HEK293 (cell line): Measurements from ENCODE around the gene JAKMIP1.

Experiments
- CTCF ChIA-PET: fragments of 350-600 bp; formaldehyde crosslinking; extraction: SDS; loops from one replicate; lab custom pipeline; 2021; ENCODE audit warnings: antibody characterized with exemption; lab: Yijun Ruan, JAX
- POLR2A ChIA-PET: fragments of 300-600 bp; formaldehyde crosslinking; extraction: SDS; loops from one replicate; lab custom pipeline; 2020; ENCODE audit warnings: antibody characterized with exemption, inconsistent platforms; lab: Yijun Ruan, JAX
- H3K27ac ChIP-seq: fragments of 200-500 bp; sonication (Bioruptor generic); 2 replicates; pipeline ENCODE4 v1.5.1; 2014; ENCODE audit warnings: low read depth, low read length, control low read depth, inconsistent platforms; ENCODE audit errors: extremely low read depth
- H3K36me3 ChIP-seq, 2 experiments: fragments of 200-500 bp in 1 of 2; sonication (Bioruptor generic) in 1 of 2; 1 replicate in 1 of 2; 2 replicates in 1 of 2; pipeline ENCODE4 v1.5.1; 2014 to 2017; ENCODE audit warnings: inconsistent platforms in 2 of 2, low read length in 2 of 2; ENCODE audit not compliant: control insufficient read depth in 2 of 2, insufficient read depth in 1 of 2
- H3K4me1 ChIP-seq: fragments of 200-500 bp; sonication (Bioruptor generic); 2 replicates; pipeline ENCODE4 v1.5.1; 2014; ENCODE audit warnings: mild to moderate bottlenecking, low read length, inconsistent platforms; ENCODE audit not compliant: control insufficient read depth, insufficient read depth
- H3K4me3 ChIP-seq: 2 replicates; pipeline ENCODE4 v1.5.1; 2011; ENCODE audit warnings: low read depth, mild to moderate bottlenecking, control low read depth, low read length, moderate library complexity
- H3K9me3 ChIP-seq: fragments of 200-500 bp; sonication (Bioruptor generic); 2 replicates; pipeline ENCODE4 v1.5.1; 2014; ENCODE audit warnings: low read depth, low read length, inconsistent platforms; ENCODE audit not compliant: control insufficient read depth, insufficient read depth
- ELK4 ChIP-seq: IDR thresholded peaks from 2 replicates; pipeline ENCODE4 v1.6.1; 2011; ENCODE audit warnings: mild to moderate bottlenecking, low read depth, low read length, borderline replicate concordance
- HOXA7 ChIP-seq: sonication (generic); formaldehyde crosslinking; IDR thresholded peaks from 2 replicates; pipeline ENCODE4 v1.8.1; 2022; ENCODE audit warnings: missing genetic modification reagents, borderline replicate concordance
- RBAK ChIP-seq: fragments of 450-650 bp; formaldehyde crosslinking; IDR thresholded peaks from 2 replicates; pipeline ENCODE4 v1.5.1; 2016; ENCODE audit warnings: missing biosample characterization, missing genetic modification characterization
- REPIN1 ChIP-seq: fragments of 450-650 bp; formaldehyde crosslinking; IDR thresholded peaks from 2 replicates; pipeline ENCODE4 v1.5.1; 2017; ENCODE audit warnings: missing biosample characterization, missing genetic modification characterization, low read depth
- WT1 ChIP-seq: fragments of 450-650 bp; formaldehyde crosslinking; IDR thresholded peaks from 2 replicates; pipeline ENCODE4 v1.5.1; 2016; ENCODE audit warnings: missing biosample characterization, missing genetic modification characterization
- ZBTB17 ChIP-seq: fragments of 450-650 bp; formaldehyde crosslinking; IDR thresholded peaks from 2 replicates; pipeline ENCODE4 v1.5.1; 2016; ENCODE audit warnings: missing biosample characterization, missing genetic modification characterization
- ZBTB8A ChIP-seq: fragments of 450-650 bp; formaldehyde crosslinking; IDR thresholded peaks from 2 replicates; pipeline ENCODE4 v1.5.1; 2016; ENCODE audit warnings: missing biosample characterization, missing genetic modification characterization
- ZNF404 ChIP-seq: fragments of 450-650 bp; formaldehyde crosslinking; IDR thresholded peaks from 2 replicates; pipeline ENCODE4 v1.5.1; 2017; ENCODE audit warnings: missing biosample characterization, missing genetic modification characterization
- ZNF518A ChIP-seq: fragments of 450-650 bp; formaldehyde crosslinking; conservative IDR thresholded peaks from 2 replicates; pipeline ENCODE4 v1.5.1; 2016; ENCODE audit warnings: low read depth, missing biosample characterization, missing genetic modification characterization
- ZNF530 ChIP-seq: fragments of 450-650 bp; formaldehyde crosslinking; IDR thresholded peaks from 2 replicates; pipeline ENCODE4 v1.5.1; 2016; ENCODE audit warnings: low read depth, missing biosample characterization, missing genetic modification characterization
- ZNF555 ChIP-seq: fragments of 450-650 bp; formaldehyde crosslinking; conservative IDR thresholded peaks from 2 replicates; pipeline ENCODE4 v1.5.1; 2017; ENCODE audit warnings: missing biosample characterization, mild to moderate bottlenecking, missing genetic modification characterization, inconsistent platforms
- ZNF777 ChIP-seq: fragments of 450-650 bp; formaldehyde crosslinking; IDR thresholded peaks from 2 replicates; pipeline ENCODE4 v1.5.1; 2017; ENCODE audit warnings: missing biosample characterization, missing genetic modification characterization, borderline replicate concordance
- TF ChIP-seq, protein P1 (sequence below): fragments of 450-650 bp; formaldehyde crosslinking; IDR thresholded peaks from 2 replicates; pipeline ENCODE4 v1.5.1; 2016; ENCODE audit warnings: missing biosample characterization, missing genetic modification characterization
- TF ChIP-seq, protein P2 (sequence below): fragments of 450-650 bp; formaldehyde crosslinking; IDR thresholded peaks from 2 replicates; pipeline ENCODE4 v1.5.1; 2016; ENCODE audit warnings: missing biosample characterization, missing genetic modification characterization

JAKMIP1 gene

GRCh38 chr4:6148506-6149205 lies 51.7 kb downstream of the JAKMIP1 start (continued):
- TF ChIP-seq ELK4 = no peak
- TF ChIP-seq, protein P1, sequence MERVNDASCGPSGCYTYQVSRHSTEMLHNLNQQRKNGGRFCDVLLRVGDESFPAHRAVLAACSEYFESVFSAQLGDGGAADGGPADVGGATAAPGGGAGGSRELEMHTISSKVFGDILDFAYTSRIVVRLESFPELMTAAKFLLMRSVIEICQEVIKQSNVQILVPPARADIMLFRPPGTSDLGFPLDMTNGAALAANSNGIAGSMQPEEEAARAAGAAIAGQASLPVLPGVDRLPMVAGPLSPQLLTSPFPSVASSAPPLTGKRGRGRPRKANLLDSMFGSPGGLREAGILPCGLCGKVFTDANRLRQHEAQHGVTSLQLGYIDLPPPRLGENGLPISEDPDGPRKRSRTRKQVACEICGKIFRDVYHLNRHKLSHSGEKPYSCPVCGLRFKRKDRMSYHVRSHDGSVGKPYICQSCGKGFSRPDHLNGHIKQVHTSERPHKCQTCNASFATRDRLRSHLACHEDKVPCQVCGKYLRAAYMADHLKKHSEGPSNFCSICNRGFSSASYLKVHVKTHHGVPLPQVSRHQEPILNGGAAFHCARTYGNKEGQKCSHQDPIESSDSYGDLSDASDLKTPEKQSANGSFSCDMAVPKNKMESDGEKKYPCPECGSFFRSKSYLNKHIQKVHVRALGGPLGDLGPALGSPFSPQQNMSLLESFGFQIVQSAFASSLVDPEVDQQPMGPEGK = no peak
- TF ChIP-seq REPIN1 (tag by site-specific recombination) = no peak

GRCh38 chr4:6147441-6147840 lies 52.9 kb downstream of the JAKMIP1 start:
- Histone ChIP-seq H3K9me3 (no peaks in the 10 kb centered on the region), H3K4me3 (no peak overlapping the region), H3K4me1 (no peaks in the 10 kb centered on the region), H3K36me3 (no peaks in the 10 kb centered on the region), H3K27ac (no peak overlapping the region)
- TF ChIP-seq ZNF555 (no peak), HOXA7 (no peak), ZNF777 (tag by site-specific recombination) (no peak), ZNF404 (tag by site-specific recombination) (no peak), ZNF518A (tag by site-specific recombination) (no peak), WT1 (tag by site-specific recombination) (no peak), RBAK (no peak), ZBTB8A (no peak), ZNF530 (tag by site-specific recombination) (no peak), ELK4 (no peak), ZBTB17 (no peak)
- TF ChIP-seq, protein P2, sequence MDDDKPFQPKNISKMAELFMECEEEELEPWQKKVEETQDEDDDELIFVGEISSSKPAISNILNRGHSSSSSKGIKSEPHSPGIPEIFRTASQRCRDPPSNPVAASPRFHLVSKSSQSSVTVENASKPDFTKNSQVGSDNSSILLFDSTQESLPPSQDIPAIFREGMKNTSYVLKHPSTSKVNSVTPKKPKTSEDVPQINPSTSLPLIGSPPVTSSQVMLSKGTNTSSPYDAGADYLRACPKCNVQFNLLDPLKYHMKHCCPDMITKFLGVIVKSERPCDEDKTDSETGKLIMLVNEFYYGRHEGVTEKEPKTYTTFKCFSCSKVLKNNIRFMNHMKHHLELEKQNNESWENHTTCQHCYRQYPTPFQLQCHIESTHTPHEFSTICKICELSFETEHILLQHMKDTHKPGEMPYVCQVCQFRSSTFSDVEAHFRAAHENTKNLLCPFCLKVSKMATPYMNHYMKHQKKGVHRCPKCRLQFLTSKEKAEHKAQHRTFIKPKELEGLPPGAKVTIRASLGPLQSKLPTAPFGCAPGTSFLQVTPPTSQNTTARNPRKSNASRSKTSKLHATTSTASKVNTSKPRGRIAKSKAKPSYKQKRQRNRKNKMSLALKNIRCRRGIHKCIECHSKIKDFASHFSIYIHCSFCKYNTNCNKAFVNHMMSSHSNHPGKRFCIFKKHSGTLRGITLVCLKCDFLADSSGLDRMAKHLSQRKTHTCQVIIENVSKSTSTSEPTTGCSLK (tag by site-specific recombination) = no peak
- ChIA-PET CTCF (no interaction called here), POLR2A (no interaction called here)
